ENCODE results near the gene APEH. TPM values are rescaled to one million over a fixed set of nuclear protein-coding genes. Genes with fewer than 3 reads are reported as not detected.

The APEH gene
- total and polyA plus RNA-seq, 2 of the 13 experiments (the other 11 are each of a cell fraction or from before 2014, with no cell fraction given): 116 to 130 TPM

- TF ChIP-seq ZNF646 (CRISPR knock-in tag; IDR thresholded peaks at IDR 0.05) (no peak), NFIC (IDR thresholded peaks at IDR 0.05; ENCODE audit: low read length) (no peak), NAIF1 (CRISPR knock-in tag; IDR thresholded peaks at IDR 0.05; ENCODE audit: borderline replicate concordance) (no peak), ZUFSP (CRISPR knock-in tag; IDR thresholded peaks at IDR 0.05; ENCODE audit: borderline replicate concordance) (no peak), ZBTB33 (CRISPR knock-in tag; IDR thresholded peaks at IDR 0.05) (peak; percentile 28; the same call in 1 of the 2 replicates), HMGXB4 (CRISPR knock-in tag; IDR thresholded peaks at IDR 0.05; ENCODE audit: borderline replicate concordance in 1 of 2, low read depth in 1 of 2) (no peak), ZNF782 (CRISPR knock-in tag; IDR thresholded peaks at IDR 0.05; ENCODE audit: borderline replicate concordance) (no peak), PREB (CRISPR knock-in tag; IDR thresholded peaks at IDR 0.05) (no peak), KDM3A (CRISPR knock-in tag; IDR thresholded peaks at IDR 0.05; ENCODE audit: low read depth) (no peak), ZBTB43 (CRISPR knock-in tag; conservative IDR thresholded peaks at IDR 0.05) (no peak), BHLHE40 (IDR thresholded peaks at IDR 0.05; ENCODE audit: low read length) (no peak)
Measured at GRCh38 chr3:49719214-49719884, 45.2 kb downstream of the APEH start, which contains the start of gene AMIGO3 (continued).
